ENCODE data around the gene ORM1. TPM values are rescaled to one million over a fixed set of nuclear protein-coding genes. Genes with fewer than 3 reads are reported as not detected.

The ORM1 gene
- total and polyA plus RNA-seq, 2 of the 8 experiments (the other 6 are each of a cell fraction or from before 2014, with no cell fraction given) = 0.32 TPM; not detected in 1

DNA sequence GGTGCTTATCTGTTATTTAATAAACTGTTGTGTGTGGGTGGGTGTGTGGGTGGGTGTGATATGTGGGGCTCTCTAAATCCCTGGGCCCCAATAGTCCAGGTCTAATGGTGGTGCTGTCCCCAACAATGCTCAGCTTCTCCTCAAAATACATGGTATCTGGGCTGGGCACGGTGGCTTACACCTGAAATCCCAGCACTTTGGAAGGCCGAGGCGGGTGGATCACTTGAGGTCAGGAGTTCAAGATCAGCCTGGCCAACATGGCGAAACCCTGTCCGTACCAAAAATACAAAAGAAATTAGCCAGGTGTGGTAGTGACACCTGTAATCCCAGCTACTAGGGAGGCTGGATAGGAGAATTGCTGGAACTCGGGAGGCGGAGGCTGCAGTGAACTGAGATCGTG is 4.5 kb upstream of the ORM1 start:
- Histone ChIP-seq H2BK5ac (ENCODE audit: low read depth, low read length) (no peak overlapping the region), H3K23ac (ENCODE audit: insufficient read length) (no peak overlapping the region), H3K9me3 (ENCODE audit: insufficient read depth in 2 of 2, low read depth in 1 of 2, low read length in 1 of 2) (no peaks in the 10 kb centered on the region), H4K8ac (ENCODE audit: extremely low read depth, insufficient read depth, low read length) (no peak overlapping the region), H3K4me1 (replicated peaks in 1 of 4; ENCODE audit: control insufficient read depth in 3 of 4, insufficient read depth in 4 of 4, low read length in 3 of 4) (no peaks in the 10 kb centered on the region), H2AFZ (ENCODE audit: low read length) (no peak overlapping the region), H2BK12ac (ENCODE audit: low read depth, low read length) (no peak overlapping the region), H3K4me2 (ENCODE audit: insufficient read depth in 1 of 2, low read depth in 2 of 2, low read length in 2 of 2) (no peak overlapping the region), H3K27ac (ENCODE audit: low read depth, low read length) (no peak overlapping the region), H2BK20ac (ENCODE audit: low read length) (no peak overlapping the region), H3K79me2 (ENCODE audit: control insufficient read depth in 1 of 2, insufficient read depth in 2 of 2, low read length in 2 of 2) (no peaks in the 10 kb centered on the region), H3K79me1 (ENCODE audit: low read depth, low read length) (no peaks in the 10 kb centered on the region), H3K56ac (replicated peaks; ENCODE audit: insufficient read length, low read depth, low read length) (no peak overlapping the region), H3K23me2 (ENCODE audit: low read depth, low read length) (peaks cover 1% of the 10 kb centered on the region; the same call in 1 of the 2 replicates), H2AK5ac (ENCODE audit: low read depth, low read length) (no peak overlapping the region), H3K4ac (replicated peaks; ENCODE audit: insufficient read length, low read depth, low read length) (no peak overlapping the region), H3K9ac (replicated peaks in 1 of 4; ENCODE audit: extremely low read depth in 1 of 4, low read depth in 3 of 4, low read length in 3 of 4) (no peak overlapping the region), H4K20me1 (replicated peaks in 1 of 2; ENCODE audit: control insufficient read depth in 1 of 2, insufficient read depth in 2 of 2, low read length in 2 of 2) (no peaks in the 10 kb centered on the region), H3K27me3 (replicated peaks in 1 of 4; ENCODE audit: control insufficient read depth in 3 of 4, extremely low read depth in 1 of 4, insufficient read depth in 3 of 4, low read length in 3 of 4) (no peaks in the 10 kb centered on the region), H3K14ac (ENCODE audit: insufficient read length) (no peak overlapping the region), H4K91ac (replicated peaks; ENCODE audit: insufficient read length, low read length) (no peak overlapping the region), H3K36me3 (ENCODE audit: control insufficient read depth in 2 of 4, insufficient read depth in 4 of 4, low read length in 3 of 4) (no peaks in the 10 kb centered on the region), H3K4me3 (ENCODE audit: extremely low read depth in 1 of 4, insufficient read depth in 2 of 4, low read depth in 3 of 4, low read length in 4 of 4) (no peak overlapping the region), H2BK120ac (replicated peaks; ENCODE audit: low read depth, low read length) (no peak overlapping the region), H4K5ac (ENCODE audit: insufficient read length, low read depth, low read length) (no peak overlapping the region), H3K18ac (ENCODE audit: extremely low read depth, low read length) (no peak overlapping the region), H2BK15ac (ENCODE audit: low read length) (no peak overlapping the region)
- DNase-seq (ENCODE audit: low read depth in 1 of 2, low spot score in 2 of 2) = no peak
- FAIRE-seq = no peak
- 98% methylated on average over 7 of the region's 8 CpGs; no CpG with 5 or more reads in 1 of the 2 experiments for WGBS, 2 experiments (ENCODE audit: extremely low coverage in 1 of 2, insufficient coverage in 1 of 2, insufficient read length in 1 of 2, insufficient replicate concordance in 2 of 2, low coverage in 1 of 2, low lambda C conversion rate in 2 of 2, missing lambda C conversion rate in 1 of 2)
- CTCF ChIA-PET (ENCODE audit: partially characterized antibody) = interaction anchor here (1.1 kb wide), 1 partner anchor 236 kb away, joined by 6 read pairs; no protein-coding TSS in a partner anchor
- TF ChIP-seq EGR1 (IDR thresholded peaks at IDR 0.05; ENCODE audit: borderline replicate concordance, low read depth, low read length) (no peak), RNF2 (IDR thresholded peaks at IDR 0.05; ENCODE audit: borderline replicate concordance, low read depth, low read length, missing control alignments, poor library complexity, severe bottlenecking) (no peak), SP4 (IDR thresholded peaks at IDR 0.05; ENCODE audit: low read length) (no peak), KDM1A (IDR thresholded peaks at IDR 0.05; ENCODE audit: borderline replicate concordance, low read length) (no peak), TCF12 (IDR thresholded peaks at IDR 0.05; ENCODE audit: low read depth, low read length) (no peak)
- POLR2A ChIA-PET (ENCODE audit: partially characterized antibody) = no interaction called here

All from H1 (cell line).